Thyroid gland (tissue), 4 donors: ENCODE measurements around the gene PIK3CD. TPM values are rescaled to one million over a fixed set of nuclear protein-coding genes. Genes with fewer than 3 reads are reported as not detected.

ENCODE experiments used
- DNase-seq, 2 donors: peaks; one replicate each; pipeline ENCODE4 v3.0.0-alpha.2; 2019
- H3K27ac ChIP-seq, 3 donors: fragments of 200-600 bp; sonication (generic); 1 replicate in 2 of 3; 2 replicates in 1 of 3; pipeline ENCODE4 v1.5.1; 2016 to 2019; ENCODE audit warnings: mild to moderate bottlenecking in 1 of 3, moderate library complexity in 1 of 3
- H3K27me3 ChIP-seq: fragments of 200-600 bp; sonication (generic); one replicate; pipeline ENCODE4 v1.5.1; 2019
- H3K36me3 ChIP-seq, 2 donors: fragments of 200-600 bp; sonication (generic); one replicate each; pipeline ENCODE4 v1.5.1; 2016 to 2019
- H3K4me1 ChIP-seq, 2 donors: fragments of 200-600 bp; sonication (generic); one replicate each; pipeline ENCODE4 v1.5.1; 2017 to 2019
- H3K4me3 ChIP-seq, 3 donors: fragments of 200-600 bp; sonication (generic); replicated peaks in 1 of 3; 1 replicate in 2 of 3; 2 replicates in 1 of 3; pipeline ENCODE4 v1.5.1; 2016; ENCODE audit warnings: mild to moderate bottlenecking in 1 of 3
- H3K9me3 ChIP-seq: fragments of 200-600 bp; sonication (generic); one replicate; pipeline ENCODE4 v1.5.1; 2017
- POLR2A ChIP-seq, 2 donors: fragments of 450-650 bp; IDR thresholded peaks; one replicate each; pipeline ENCODE4 v1.6.1; 2017; ENCODE audit warnings: antibody characterized with exemption in 2 of 2, mild to moderate bottlenecking in 2 of 2, moderate library complexity in 1 of 2
- WGBS, 2 donors: methylation state at CpG; one replicate each; pipeline ENCODE4 v1.1.5; 2017; 5-methylcytosine and 5-hydroxymethylcytosine counted together
- intact Hi-C: fragments of 100-400 bp; cut with DNase I; formaldehyde crosslinking; loops from one replicate; pipeline ENCODE4 v1.15.1; 2023
- total RNA-seq, 4 donors: library from RNA; depleted of rRNA; stranded (reverse); fragments of >200 nt; gene quantifications; one replicate each; pipeline ENCODE4 v1.2.3, GENCODE V29; 2016
- TF ChIP-seq, protein P1 (sequence below), 6 experiments: fragments of 200-600 bp in 3 of 6; fragments of 450-650 bp in 3 of 6; sonication (generic) in 3 of 6; IDR thresholded peaks; one replicate each; pipeline ENCODE4 v1.5.1; 2016 to 2019; ENCODE audit warnings: antibody characterized with exemption in 6 of 6, mild to moderate bottlenecking in 2 of 6, inconsistent platforms in 1 of 6, moderate library complexity in 1 of 6

Gene PIK3CD
- total RNA-seq, 4 donors from 2014 or later = 5.9 to 9.5 (median 7.7) TPM

DNA sequence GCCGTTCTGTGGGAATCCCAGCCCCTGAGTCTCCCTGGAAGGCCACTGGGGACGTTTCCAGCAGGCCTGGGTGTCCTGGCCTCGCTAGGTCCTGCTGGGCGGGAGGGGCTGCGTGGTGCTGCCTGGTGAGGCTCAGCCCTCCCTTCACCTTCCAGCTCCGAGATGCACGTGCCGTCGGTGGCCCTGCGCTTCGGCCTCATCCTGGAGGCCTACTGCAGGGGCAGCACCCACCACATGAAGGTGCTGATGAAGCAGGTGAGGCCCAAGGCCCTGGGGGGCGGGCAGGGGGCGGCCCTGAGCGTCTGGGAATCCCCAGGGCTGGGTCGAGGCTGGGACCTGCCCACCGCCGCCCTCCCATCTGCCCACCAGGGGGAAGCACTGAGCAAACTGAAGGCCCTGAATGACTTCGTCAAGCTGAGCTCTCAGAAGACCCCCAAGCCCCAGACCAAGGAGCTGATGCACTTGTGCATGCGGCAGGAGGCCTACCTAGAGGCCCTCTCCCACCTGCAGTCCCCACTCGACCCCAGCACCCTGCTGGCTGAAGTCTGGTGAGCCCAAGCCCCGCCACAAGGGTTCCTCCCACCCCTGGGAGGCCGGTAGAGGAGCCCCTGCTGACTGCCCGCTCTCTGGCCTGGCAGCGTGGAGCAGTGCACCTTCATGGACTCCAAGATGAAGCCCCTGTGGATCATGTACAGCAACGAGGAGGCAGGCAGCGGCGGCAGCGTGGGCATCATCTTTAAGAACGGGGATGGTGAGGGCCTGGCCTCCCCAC is 70.3 kb downstream of the PIK3CD start:
- peaks cover 8 to 14% of the 10 kb centered on the region in 2 donors for H3K36me3 ChIP-seq
- H3K9me3 ChIP-seq = no peaks in the 10 kb centered on the region
- no peaks in the 10 kb centered on the region for H3K4me1 ChIP-seq
- WGBS, 2 donors = 88% methylated on average over 11 of the region's 29 CpGs
- DNase-seq = peak in 1 of 2 donors; percentile 18
- TF ChIP-seq, protein P1, sequence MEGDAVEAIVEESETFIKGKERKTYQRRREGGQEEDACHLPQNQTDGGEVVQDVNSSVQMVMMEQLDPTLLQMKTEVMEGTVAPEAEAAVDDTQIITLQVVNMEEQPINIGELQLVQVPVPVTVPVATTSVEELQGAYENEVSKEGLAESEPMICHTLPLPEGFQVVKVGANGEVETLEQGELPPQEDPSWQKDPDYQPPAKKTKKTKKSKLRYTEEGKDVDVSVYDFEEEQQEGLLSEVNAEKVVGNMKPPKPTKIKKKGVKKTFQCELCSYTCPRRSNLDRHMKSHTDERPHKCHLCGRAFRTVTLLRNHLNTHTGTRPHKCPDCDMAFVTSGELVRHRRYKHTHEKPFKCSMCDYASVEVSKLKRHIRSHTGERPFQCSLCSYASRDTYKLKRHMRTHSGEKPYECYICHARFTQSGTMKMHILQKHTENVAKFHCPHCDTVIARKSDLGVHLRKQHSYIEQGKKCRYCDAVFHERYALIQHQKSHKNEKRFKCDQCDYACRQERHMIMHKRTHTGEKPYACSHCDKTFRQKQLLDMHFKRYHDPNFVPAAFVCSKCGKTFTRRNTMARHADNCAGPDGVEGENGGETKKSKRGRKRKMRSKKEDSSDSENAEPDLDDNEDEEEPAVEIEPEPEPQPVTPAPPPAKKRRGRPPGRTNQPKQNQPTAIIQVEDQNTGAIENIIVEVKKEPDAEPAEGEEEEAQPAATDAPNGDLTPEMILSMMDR (IDR thresholded peaks at IDR 0.05) = peak; percentile 12 to 57 (median 42)
- no peak for TF ChIP-seq POLR2A (IDR thresholded peaks at IDR 0.05)
- no peak overlapping the region for H3K27ac ChIP-seq
- intact Hi-C loops = no loop called here
- no peaks in the 10 kb centered on the region for H3K27me3 ChIP-seq
- no peak overlapping the region for H3K4me3 ChIP-seq

DNA sequence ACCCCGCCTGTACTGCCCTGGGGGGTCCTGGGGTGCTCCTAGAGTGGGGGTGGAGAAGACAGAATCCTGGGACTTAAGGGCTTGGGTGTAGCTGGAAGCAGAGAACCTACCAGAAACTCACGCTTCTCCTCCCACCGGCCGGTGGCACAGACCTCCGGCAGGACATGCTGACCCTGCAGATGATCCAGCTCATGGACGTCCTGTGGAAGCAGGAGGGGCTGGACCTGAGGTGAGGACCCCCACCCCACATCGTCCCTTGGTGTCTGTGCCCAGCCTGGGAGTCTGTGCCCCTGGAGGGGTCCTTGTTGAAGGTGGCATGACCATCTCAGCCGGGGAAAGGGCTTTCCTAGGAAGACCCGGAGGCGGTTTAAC is 70.8 kb downstream of the PIK3CD start:
- peaks cover 12 to 14% of the 10 kb centered on the region in 2 donors for H3K36me3 ChIP-seq
- WGBS, 2 donors = 96 to 97% methylated on average over 8 to 10 of the region's 10 CpGs
- intact Hi-C loops = no loop called here

DNA sequence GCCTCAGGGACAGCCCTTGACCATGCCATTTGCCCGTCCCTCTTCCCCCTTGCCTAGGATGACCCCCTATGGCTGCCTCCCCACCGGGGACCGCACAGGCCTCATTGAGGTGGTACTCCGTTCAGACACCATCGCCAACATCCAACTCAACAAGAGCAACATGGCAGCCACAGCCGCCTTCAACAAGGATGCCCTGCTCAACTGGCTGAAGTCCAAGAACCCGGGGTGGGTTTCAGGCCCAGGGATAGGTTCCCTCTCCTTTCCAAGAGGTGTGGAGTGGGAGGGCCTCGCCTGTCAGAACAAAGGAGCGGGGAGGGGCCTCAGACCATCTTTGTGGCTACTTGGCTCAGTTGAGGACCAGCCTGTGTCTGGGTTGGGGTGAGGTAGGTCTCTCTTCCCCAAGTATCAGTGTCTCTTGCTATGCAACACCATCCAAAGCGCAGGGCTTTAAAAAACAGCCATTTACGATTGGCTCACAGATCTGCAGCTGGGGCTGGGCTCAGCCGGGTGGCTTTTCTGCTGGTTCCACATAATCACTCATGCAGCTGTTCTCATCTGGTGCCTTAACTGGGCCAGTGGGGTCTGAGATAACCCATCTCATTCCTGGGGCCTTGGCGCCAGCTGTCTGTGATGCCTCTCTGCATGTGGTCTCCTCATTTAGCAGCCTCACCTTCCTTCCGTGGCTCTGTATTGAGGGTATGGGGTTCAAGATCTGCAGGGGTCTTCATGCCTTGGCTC is 71.7 kb downstream of the PIK3CD start:
- intact Hi-C loops = no loop called here
- TF ChIP-seq, protein P1 (IDR thresholded peaks at IDR 0.05) = no peak
- no peak for TF ChIP-seq POLR2A (IDR thresholded peaks at IDR 0.05)
- no peak for DNase-seq
- Histone ChIP-seq H3K27me3 (no peaks in the 10 kb centered on the region), H3K36me3 (peaks cover 18 to 21% of the 10 kb centered on the region in 2 donors), H3K4me3 (no peak overlapping the region), H3K9me3 (no peaks in the 10 kb centered on the region), H3K4me1 (no peaks in the 10 kb centered on the region), H3K27ac (no peak overlapping the region)
- 95 to 98% methylated on average over 9 to 14 of the region's 14 CpGs for WGBS, 2 donors

More for the DNA sequence above, 70.8 kb downstream of the PIK3CD start:
- no peak overlapping the region for H3K27ac ChIP-seq
- DNase-seq = no peak
- no peaks in the 10 kb centered on the region for H3K9me3 ChIP-seq
- no peaks in the 10 kb centered on the region for H3K27me3 ChIP-seq
- TF ChIP-seq, protein P1 (IDR thresholded peaks at IDR 0.05) = no peak
- TF ChIP-seq POLR2A (IDR thresholded peaks at IDR 0.05) = no peak
- no peaks in the 10 kb centered on the region for H3K4me1 ChIP-seq
- no peak overlapping the region for H3K4me3 ChIP-seq

DNA sequence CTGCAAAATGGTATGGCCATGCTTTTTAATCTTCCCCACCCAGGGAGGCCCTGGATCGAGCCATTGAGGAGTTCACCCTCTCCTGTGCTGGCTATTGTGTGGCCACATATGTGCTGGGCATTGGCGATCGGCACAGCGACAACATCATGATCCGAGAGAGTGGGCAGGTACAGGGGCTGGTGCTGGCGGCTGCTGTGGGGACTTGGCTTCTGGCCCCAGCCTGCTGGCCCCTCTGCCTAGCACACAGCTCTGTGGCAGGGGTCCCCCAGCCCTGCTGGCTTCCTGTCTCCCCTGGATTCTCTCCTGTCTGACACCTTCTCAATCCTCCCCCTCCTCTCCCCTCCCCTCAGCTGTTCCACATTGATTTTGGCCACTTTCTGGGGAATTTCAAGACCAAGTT is 72.4 kb downstream of the PIK3CD start:
- Histone ChIP-seq H3K4me3 (no peak overlapping the region), H3K4me1 (no peaks in the 10 kb centered on the region), H3K27ac (no peak overlapping the region), H3K36me3 (peaks cover 22 to 27% of the 10 kb centered on the region in 2 donors), H3K27me3 (no peaks in the 10 kb centered on the region), H3K9me3 (no peaks in the 10 kb centered on the region)
- 97 to 100% methylated on average over 6 of the region's 6 CpGs for WGBS, 2 donors
- DNase-seq = no peak
- intact Hi-C loops = no loop called here
- TF ChIP-seq, protein P1 (IDR thresholded peaks at IDR 0.05) = no peak
- TF ChIP-seq POLR2A (IDR thresholded peaks at IDR 0.05) = no peak
